Pons (tissue), 1 donor: ENCODE measurements around the gene GJA10.

Experiments
- DNase-seq: peaks from one replicate; pipeline ENCODE4 v3.0.0-alpha.2; 2016; ENCODE audit warnings: low spot score

GJA10 gene

GRCh38 chr6:89944826-89945407 lies 50.6 kb downstream of the GJA10 start:
- no peak for DNase-seq
